ENCODE data around the gene RFNG. TPM values are rescaled to one million over a fixed set of nuclear protein-coding genes. Genes with fewer than 3 reads are reported as not detected.

Gene RFNG
- total RNA-seq, 2 experiments from 2014 or later, result 26.3 to 28.4 TPM

DNA sequence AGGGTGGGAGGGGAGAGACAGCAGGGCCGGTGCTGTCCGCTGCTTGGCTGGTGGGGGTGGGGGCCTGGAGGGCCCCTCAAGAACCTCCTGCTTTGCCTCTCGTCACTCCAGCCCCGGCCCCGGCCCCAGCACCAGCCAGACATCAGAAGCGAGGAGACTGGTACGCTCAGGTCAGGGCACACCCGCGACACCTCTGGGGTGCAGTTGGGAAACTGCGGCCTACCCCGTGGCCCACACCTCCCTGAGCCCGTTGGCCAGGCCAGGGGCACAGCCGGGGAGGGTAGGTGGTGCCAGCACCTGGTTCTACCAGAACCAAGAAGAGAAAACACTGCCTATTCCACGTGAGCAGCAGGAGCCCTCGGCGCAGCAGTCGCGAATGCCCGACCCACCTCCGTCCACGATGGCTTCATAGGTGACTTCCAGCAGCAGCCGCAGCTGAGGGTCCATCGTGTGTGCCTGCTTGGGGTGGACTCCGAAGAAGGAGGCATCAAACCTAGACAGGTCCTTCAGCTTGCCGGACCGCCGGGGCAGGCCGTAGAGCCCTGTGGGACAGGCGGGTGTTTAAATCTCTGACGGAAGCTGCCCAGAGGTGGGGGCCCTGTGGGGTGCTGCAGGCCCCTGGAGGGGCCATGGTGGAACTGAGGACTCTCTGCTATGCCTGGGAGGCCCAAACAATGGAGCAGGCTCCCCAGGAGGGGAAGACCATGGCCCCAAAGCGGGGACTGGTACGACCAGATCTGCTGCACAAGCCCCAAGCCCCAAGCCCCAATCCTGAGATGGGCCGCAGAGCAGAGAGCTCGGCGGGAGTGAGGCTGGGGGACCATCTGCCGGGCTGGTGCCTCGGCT, 43.5 kb upstream of the RFNG start:
- H3K27ac Mint-ChIP-seq, result no peak overlapping the region
- H3K36me3 Mint-ChIP-seq (ENCODE audit: low read depth), result peaks cover 20% of the 10 kb centered on the region
- CTCF ChIA-PET, result no interaction called here
- no peaks in the 10 kb centered on the region for H3K9me3 Mint-ChIP-seq
- DNase-seq, result no peak
- peaks cover 24% of the 10 kb centered on the region for H3K4me1 Mint-ChIP-seq
- no peak overlapping the region for H3K4me3 Mint-ChIP-seq
- H3K27me3 Mint-ChIP-seq, result no peaks in the 10 kb centered on the region
- POLR2A ChIA-PET, result interaction anchor here (1.3 to 1.8 kb wide), 4 partner anchors 11 to 65 kb away, joined by 4 to 7 read pairs (median 6); partner anchors contain the start of gene DUS1L

DNA sequence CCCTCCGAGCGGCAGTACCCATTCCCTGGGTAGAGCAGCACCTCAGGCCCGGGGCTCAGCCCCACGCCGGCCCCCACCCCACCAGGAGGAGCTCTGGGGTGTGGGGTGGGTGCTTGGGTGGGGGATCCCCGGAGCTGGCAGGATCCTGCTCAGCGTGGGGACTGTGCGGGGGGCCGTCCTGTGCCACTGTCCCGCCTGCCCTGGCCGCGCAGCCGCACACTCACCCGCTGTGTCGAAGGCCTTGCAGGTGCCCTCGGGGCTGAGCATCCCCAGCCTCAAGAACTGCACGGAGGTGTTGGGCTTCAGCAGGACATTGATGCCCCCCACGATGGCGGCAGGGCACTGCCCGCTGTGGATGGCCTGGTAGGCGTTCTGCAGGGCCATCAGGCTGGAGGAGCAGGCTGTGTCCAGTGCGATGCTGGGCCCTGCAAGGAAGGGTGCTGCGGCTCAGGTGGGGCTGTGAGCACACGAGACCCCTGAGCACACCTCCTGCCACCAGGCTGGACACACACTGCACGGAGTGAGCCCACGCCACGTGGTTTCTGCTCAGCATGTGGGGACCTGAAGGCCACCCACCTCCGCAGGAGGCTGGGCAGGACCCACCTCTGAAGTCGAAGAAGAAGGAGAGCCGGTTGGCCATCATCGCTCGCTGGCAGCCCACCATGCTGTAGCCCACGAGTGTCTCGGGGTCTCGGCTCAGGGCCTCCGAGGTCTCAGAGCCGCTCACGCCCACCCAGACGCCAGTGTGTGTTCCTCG, 41.6 kb upstream of the RFNG start:
- CTCF ChIA-PET, result no interaction called here
- DNase-seq, result no peak
- Mint-ChIP-seq H3K4me1 (peaks cover 15% of the 10 kb centered on the region), H3K9me3 (no peaks in the 10 kb centered on the region), H3K36me3 (ENCODE audit: low read depth) (peaks cover 28% of the 10 kb centered on the region), H3K27me3 (no peaks in the 10 kb centered on the region), H3K4me3 (no peak overlapping the region), H3K27ac (no peak overlapping the region)
- POLR2A ChIA-PET, result no interaction called here

DNA sequence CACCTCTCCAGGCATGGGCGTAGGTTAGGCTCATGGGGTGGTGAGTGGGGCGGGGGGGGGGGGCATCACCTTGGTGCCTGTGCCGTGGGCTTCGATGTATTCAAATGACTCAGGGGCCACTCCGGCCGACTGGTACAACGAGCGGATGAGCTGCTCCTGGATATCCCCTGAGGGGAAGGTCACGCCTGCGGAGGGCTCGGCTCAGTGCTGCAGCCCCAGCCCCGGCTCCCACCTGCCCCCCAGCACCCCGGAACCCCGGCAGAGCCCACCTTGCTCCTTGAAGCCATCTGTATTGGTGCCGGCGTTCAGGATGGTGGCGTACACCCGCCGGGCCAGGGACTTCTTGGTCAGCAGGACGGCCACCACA, 41.0 kb upstream of the RFNG start:
- CTCF ChIA-PET, result no interaction called here
- Mint-ChIP-seq H3K9me3 (no peaks in the 10 kb centered on the region), H3K4me1 (peaks cover 15% of the 10 kb centered on the region), H3K36me3 (ENCODE audit: low read depth) (peaks cover 32% of the 10 kb centered on the region), H3K27ac (no peak overlapping the region), H3K27me3 (no peaks in the 10 kb centered on the region), H3K4me3 (no peak overlapping the region)
- no peak for DNase-seq
- POLR2A ChIA-PET, result no interaction called here

DNA sequence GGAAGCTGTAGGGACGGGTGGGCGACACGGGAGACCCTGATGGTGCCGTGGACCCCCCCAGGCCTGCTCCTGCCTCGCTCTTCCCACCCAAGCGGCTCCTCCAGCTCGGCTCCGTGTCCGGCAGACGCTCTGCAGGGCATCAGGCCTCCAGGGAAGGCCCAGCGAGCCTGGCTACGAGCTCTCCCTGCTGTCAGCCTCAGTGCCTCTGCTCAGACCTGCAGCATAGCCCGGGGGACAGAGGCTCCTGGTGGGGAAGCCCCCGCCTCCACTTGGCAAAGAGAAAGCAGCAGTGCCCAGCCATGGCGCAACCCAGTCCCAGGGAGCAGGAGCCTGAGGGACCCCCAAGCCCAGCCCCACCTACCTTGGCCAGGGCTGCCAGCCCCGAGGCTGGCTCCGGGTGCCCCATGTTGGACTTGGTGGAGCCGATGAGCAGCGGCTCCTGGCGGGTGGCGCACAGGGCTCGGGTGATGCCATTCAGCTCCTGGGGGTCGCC, 40.5 kb upstream of the RFNG start:
- peaks cover 15% of the 10 kb centered on the region for H3K4me1 Mint-ChIP-seq
- ChIA-PET CTCF (no interaction called here), POLR2A (no interaction called here)
- no peaks in the 10 kb centered on the region for H3K9me3 Mint-ChIP-seq
- H3K27ac Mint-ChIP-seq, result no peak overlapping the region
- no peaks in the 10 kb centered on the region for H3K27me3 Mint-ChIP-seq
- H3K4me3 Mint-ChIP-seq, result no peak overlapping the region
- peaks cover 32% of the 10 kb centered on the region for H3K36me3 Mint-ChIP-seq (ENCODE audit: low read depth)
- no peak for DNase-seq

DNA sequence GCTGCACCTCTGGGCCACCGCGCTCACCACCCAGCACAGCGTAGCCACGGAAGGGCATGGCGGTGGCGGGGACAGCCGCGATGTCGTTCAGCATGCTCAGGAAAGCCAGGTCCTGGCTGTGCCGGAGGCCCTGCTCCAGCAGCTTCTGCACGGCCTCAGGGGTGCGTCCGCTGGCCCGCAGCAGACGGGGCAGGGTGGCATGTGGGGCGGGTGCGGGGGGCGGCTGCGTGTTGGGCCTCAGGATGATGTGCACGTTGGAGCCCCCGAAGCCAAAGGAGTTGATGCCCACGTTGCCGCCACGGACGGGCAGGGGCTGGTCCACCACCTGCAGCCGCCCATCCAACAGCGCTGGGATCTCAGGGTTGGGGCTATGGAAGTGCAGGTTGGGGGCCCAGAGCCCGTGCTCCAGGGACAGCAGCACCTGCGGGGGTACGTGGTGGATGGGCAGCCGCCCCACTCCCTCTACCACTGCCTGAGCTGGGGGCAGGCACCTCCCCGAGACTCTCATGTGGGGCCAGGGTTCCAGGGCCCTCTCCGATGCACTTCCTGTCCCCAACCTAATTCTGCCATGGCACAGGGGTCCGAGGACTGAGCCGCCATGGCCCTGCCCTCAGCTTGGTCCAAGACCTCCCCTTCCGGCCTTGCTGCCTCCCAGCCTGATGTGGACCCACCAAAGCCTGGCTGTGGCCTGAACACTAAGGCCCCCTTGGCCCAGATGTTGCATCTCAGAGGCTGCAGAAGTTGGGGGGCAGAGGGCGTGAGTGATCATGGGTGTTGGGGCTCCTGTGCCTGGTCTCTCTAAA, 39.9 kb upstream of the RFNG start:
- Mint-ChIP-seq H3K27ac (no peak overlapping the region), H3K4me1 (peaks cover 13% of the 10 kb centered on the region), H3K36me3 (ENCODE audit: low read depth) (peaks cover 32% of the 10 kb centered on the region), H3K4me3 (no peak overlapping the region), H3K27me3 (no peaks in the 10 kb centered on the region), H3K9me3 (no peaks in the 10 kb centered on the region)
- ChIA-PET CTCF (interaction anchor here (0.6 kb wide), 1 partner anchor 366 kb away, joined by 5 read pairs; no protein-coding TSS in a partner anchor), POLR2A (no interaction called here)
- DNase-seq, result no peak

DNA sequence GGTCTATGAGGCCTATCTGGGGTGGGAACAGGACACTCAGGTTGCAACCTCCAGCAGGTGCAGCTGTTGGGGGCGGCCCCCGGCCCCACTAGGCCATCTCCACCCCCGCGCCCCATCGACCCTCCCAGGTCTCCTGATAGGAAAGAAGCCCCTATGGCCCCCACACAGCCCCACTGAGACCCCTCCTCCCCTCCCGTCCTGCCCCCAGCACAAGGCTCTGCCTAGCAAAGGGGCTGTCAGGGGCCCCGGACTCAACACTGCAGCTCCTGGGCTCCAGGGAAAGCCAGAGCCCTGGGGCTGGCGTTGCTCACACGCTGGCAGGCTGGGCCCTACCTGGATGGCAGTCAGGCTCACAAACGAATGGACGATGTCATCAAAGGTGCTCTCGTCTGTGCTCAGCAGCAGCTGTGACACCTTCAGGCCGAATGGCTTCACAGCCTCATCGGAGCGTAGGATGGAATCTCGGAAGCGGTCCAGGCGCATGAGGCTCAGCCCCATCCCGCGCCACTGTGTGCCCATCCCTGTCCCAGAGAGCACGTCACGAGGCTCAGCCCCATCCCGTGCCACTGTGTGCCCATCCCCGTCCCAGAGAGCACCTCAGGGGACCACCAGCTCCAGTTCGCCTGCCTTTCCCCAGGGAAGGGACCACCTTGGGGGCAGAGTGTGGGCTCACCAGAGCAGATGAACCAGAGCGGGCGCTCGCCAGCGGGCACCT, 39.1 kb upstream of the RFNG start:
- POLR2A ChIA-PET, result no interaction called here
- Mint-ChIP-seq H3K27ac (no peak overlapping the region), H3K4me1 (peaks cover 6% of the 10 kb centered on the region), H3K9me3 (no peaks in the 10 kb centered on the region), H3K4me3 (no peak overlapping the region), H3K27me3 (no peaks in the 10 kb centered on the region), H3K36me3 (ENCODE audit: low read depth) (peaks cover 28% of the 10 kb centered on the region)
- CTCF ChIA-PET, result no interaction called here
- DNase-seq, result no peak

DNA sequence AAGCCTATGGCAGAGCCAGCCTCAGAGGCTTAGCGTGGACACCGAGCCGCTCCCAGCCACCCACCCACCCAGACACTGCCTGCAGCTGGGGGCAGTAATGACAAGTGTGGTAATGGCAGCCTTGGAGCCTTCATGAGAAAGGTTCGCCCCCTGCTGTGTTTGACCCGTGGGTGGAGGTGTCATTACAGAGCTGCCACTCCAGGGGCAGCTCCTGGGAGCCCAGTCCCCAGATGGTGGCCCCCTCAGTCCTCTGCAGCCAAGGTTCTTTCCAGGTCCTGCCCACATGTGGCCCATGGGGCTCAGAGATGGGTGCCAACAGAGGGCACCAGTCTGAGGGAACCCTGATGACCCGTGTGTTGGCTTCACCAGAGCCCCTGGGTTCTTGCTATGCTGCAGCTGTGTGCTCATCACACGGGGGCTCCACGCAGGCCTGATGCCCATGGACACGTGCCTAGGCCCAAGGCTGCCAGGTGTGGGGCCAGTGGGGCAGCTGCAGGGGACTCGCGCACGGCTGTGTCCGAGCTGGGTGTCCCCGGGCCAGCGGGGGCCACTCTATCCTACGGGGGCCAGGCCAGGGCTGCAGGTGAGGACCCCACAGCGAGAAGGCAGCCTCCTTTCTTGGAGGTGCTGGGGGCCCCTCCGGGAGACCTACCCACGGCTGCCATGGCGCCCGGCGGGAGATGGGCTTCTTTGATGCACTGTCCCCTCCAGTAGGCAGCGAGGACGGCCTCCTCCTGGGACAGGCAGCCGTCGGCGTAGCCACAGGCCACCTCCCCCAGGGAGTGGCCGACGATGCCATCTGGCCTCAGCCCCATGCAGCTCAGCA, 38.3 kb upstream of the RFNG start:
- Mint-ChIP-seq H3K27ac (no peak overlapping the region), H3K4me3 (no peak overlapping the region), H3K27me3 (no peaks in the 10 kb centered on the region), H3K9me3 (no peaks in the 10 kb centered on the region), H3K4me1 (peaks cover 2% of the 10 kb centered on the region), H3K36me3 (ENCODE audit: low read depth) (peaks cover 27% of the 10 kb centered on the region)
- no peak for DNase-seq
- POLR2A ChIA-PET, result interaction anchor here (0.8 to 1.0 kb wide), 2 partner anchors 9 to 16 kb away, joined by 3 to 4 read pairs; partner anchors contain the start of gene FASN
- CTCF ChIA-PET, result no interaction called here

DNA sequence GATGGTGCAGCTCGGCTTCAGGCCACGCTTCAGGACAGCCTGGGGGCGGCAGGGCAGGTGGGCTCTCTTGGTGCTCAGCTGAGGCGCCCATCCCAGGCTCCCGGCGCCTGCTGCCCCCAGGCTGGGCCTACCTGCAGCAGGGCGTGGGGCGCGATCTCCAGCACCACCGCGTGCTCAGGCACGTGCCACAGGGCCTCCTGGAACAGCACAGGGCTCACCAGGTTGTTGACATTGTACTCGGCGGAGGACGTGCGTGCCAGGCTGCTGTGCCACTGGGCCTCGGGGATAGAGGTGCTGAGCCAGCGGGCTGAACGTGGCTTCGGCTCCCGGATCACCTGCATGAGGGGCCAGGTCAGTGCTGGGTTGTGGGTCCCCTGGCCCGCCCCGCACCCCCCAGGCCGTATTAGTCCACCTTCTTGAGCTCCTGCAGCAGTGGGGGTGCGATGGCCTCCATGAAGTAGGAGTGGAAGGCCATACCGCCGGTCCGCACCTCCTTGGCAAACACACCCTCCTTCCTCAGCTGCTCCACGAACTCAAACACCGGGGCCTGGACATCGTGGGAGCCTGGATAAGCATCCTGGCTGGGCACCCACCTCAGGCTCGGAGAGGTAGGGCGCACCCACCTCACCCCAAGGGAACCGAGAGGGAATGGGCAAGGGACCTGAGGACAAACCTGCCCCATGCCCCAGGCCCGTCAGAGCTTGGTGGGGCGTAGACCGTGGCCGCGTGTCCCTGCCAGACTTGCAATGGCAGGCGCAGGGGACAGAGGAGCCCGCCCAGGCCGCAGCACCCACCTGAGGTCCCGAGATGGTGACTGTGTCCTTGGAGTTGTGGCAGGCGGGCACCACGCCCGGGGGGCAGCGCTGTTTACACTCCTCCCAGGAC, 37.5 kb upstream of the RFNG start:
- H3K4me1 Mint-ChIP-seq, result peaks cover 2% of the 10 kb centered on the region
- no peak overlapping the region for H3K27ac Mint-ChIP-seq
- POLR2A ChIA-PET, result interaction anchor here (0.8 to 1.8 kb wide), 3 partner anchors 9 to 17 kb away, joined by 3 to 4 read pairs (median 4); partner anchors contain the start of gene FASN
- H3K9me3 Mint-ChIP-seq, result no peaks in the 10 kb centered on the region
- peaks cover 31% of the 10 kb centered on the region for H3K36me3 Mint-ChIP-seq (ENCODE audit: low read depth)
- H3K4me3 Mint-ChIP-seq, result no peak overlapping the region
- DNase-seq, result no peak
- CTCF ChIA-PET, result no interaction called here
- no peaks in the 10 kb centered on the region for H3K27me3 Mint-ChIP-seq

DNA sequence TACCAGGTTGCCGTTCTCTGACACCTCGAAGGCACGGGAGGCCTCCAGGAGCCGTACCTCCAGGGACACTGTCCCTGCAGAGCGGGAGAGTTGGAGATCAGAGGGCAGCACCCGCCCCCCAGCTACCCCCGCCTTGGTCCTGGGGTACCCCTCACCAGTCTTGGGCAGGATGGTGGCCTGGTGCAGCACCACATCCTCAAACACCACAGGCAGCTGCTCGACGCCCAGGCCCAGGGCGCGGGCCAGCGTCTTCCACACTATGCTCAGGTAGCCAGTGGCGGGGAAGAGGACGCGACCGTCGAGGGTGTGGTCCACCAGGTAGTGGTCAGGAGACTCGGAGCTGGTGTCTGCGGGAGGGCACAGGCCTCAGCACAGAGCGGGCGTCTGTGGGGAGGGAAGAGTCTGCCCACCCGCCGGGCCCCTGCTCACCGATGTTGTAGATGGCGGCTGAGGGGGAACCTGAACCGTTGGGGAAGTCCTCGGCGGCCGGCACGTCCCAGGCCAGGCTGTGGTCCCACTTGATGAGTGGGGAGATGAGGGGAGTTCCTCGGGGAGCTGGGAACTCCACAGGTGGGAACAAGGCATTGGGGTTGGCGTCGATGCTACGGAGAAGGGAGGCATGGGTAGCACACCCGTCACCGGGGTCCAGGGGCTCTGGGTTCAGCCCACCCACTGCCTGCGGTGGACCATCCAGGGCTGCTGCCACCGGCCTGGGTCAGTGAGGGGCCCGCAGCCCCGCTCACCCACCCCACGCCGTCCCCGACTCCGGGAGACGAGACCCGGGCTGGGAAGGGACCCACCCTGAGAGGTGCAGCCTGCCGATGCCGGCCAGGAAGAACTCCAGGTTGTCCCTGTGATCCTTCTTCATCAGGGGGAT, 36.6 kb upstream of the RFNG start:
- H3K27me3 Mint-ChIP-seq, result no peaks in the 10 kb centered on the region
- DNase-seq, result no peak
- POLR2A ChIA-PET, result interaction anchor here (0.9 to 1.8 kb wide), 4 partner anchors 10 to 22 kb away, joined by 3 to 4 read pairs (median 3); no protein-coding TSS in a partner anchor

DNA sequence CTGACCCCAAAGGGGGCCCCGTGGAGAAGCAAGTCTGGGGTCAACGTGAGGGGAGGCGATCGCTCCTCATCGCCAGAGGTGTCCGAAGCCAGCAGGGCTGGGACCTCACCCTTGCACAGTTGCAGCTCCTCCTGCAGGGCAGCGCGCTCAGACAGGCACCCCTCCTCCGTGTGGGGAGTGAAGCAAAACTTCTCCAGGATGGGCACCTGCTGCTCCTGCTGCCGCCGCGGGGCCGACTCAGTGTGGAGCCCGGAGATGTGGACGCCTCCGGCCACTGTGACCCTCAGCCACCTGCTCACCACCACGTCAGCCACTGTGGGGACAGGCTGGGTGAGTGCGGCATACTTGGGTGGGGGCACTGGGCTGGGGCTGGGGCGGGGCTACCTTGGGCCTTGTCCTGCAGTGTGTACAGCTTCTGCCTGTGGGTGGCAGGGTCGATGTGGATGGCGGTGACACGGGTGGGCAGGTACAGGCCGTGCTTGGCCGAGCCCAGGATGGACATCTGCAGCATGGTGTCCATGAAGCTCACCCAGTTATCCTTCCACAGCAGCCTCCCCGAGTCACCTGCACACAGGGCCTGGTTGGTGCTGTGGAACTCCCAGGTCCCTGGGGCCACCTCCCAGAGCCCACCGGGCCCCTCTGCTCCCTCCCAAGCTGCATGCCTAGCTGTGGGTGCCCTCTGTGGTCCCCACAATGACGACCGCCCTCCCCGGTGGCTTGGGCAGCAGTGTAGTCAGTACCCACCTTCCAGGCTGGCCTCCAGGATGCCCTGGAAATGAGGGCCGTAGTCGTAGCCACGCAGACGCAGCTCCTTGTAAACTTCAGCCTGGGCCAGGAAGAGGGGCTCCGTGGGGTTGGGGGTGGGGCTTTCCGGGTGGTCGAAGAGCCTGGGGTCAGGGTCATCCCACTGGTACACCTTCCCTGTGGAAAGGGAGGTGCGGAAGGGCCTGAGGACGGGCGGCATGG, 35.6 kb upstream of the RFNG start:
- H3K4me1 Mint-ChIP-seq, result no peaks in the 10 kb centered on the region
- H3K27ac Mint-ChIP-seq, result no peak overlapping the region
- ChIA-PET CTCF (no interaction called here), POLR2A (interaction anchor here (0.9 to 1.8 kb wide), 3 partner anchors 11 to 21 kb away, joined by 3 to 4 read pairs (median 3); no protein-coding TSS in a partner anchor)
- no peaks in the 10 kb centered on the region for H3K27me3 Mint-ChIP-seq
- H3K36me3 Mint-ChIP-seq (ENCODE audit: low read depth), result peaks cover 37% of the 10 kb centered on the region
- DNase-seq, result no peak
- H3K4me3 Mint-ChIP-seq, result no peak overlapping the region
- no peaks in the 10 kb centered on the region for H3K9me3 Mint-ChIP-seq

More for the DNA sequence above, 36.6 kb upstream of the RFNG start:
- peaks cover 32% of the 10 kb centered on the region for H3K36me3 Mint-ChIP-seq (ENCODE audit: low read depth)
- CTCF ChIA-PET, result no interaction called here
- no peak overlapping the region for H3K27ac Mint-ChIP-seq
- no peak overlapping the region for H3K4me3 Mint-ChIP-seq
- H3K9me3 Mint-ChIP-seq, result no peaks in the 10 kb centered on the region
- no peaks in the 10 kb centered on the region for H3K4me1 Mint-ChIP-seq
